ENCODE results near the gene UBE2Z.
"Not testable (repeated sequence)": the region's sequence is repeated elsewhere in the genome, so short reads cannot be mapped to it uniquely, and the experiment has no call there.

Gene UBE2Z

DNA sequence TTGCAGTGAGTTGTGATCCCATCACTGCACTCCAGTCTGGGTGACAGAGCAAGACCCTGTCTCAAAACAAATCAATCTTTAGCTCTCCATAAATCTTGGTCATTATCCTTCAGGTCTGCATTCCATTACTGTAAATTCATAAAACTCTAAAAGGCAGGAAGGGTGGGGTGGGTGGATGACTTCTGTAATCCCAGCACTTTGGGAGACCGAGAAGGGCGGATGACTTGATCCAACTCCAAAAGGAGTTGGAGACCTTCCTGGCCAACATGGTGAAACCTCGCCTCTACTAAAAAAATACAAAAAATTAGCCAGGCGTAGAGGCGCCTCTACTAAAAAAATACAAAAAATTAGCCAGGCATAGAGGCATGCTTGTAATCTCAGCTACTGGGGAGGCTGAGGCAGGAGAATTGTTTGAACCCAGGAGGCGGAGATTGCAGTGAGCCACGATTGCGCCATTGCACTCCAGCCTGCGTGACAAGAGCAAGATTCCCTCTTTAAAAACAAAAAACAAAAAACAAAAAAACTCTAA is 2.2 kb upstream of the UBE2Z start:
- no peak for DNase-seq

- DNase-seq: no peak
Measured at GRCh38 chr17:48907713-48908046, 527 bp upstream of the UBE2Z start.

- peak; percentile 63 to 89 for DNase-seq
Measured at GRCh38 chr17:48908853-48909394, 717 bp downstream of the UBE2Z start.

DNA sequence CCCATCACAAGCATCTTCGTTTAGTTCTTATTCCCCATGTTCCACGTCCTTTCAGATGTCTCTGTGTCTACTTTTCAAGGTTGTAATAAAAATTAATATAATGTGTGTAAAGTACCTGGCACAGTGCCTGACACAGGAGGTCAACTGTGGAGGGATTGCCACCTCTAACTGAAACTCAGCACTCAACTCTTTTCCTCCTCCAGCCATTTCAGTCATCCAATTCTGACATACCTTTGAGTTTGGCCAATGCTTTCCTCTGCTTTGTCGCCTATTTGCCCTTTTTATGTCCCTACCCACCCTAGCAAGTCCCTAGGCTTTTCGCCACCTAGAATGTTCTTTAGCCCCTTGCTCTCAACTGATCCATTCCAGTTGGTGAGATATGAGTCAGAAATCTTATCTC is 1.6 kb downstream of the UBE2Z start:
- no peak for DNase-seq

GRCh38 chr17:48910370-48910769 is 2.2 kb downstream of the UBE2Z start:
- DNase-seq: no peak

DNA sequence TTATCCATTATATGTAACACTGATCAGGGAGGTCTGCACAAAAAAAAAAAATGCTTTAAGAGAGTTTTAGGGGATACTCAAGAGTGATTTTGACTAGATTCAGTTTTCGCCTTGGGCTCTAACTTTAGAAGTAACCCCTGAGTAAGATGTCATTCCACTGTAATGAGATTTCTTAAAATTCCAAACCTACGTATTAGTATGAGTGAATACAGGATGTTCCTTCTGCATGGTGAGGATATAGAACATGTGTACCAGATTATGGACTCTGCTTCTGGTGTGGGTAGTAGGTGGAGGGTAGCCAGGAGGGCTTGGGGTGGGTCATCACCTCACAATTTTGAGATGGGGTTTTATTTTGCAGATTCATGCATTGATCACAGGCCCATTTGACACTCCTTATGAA is 4.3 kb downstream of the UBE2Z start:
- DNase-seq: no peak

GRCh38 chr17:48915459-48916282 is 7.5 kb downstream of the UBE2Z start:
- no peak for DNase-seq

- DNase-seq: no peak
Measured at GRCh38 chr17:48925251-48925990, 17.2 kb downstream of the UBE2Z start.

GRCh38 chr17:48925991-48926342 is 17.8 kb downstream of the UBE2Z start:
- DNase-seq: no peak

DNA sequence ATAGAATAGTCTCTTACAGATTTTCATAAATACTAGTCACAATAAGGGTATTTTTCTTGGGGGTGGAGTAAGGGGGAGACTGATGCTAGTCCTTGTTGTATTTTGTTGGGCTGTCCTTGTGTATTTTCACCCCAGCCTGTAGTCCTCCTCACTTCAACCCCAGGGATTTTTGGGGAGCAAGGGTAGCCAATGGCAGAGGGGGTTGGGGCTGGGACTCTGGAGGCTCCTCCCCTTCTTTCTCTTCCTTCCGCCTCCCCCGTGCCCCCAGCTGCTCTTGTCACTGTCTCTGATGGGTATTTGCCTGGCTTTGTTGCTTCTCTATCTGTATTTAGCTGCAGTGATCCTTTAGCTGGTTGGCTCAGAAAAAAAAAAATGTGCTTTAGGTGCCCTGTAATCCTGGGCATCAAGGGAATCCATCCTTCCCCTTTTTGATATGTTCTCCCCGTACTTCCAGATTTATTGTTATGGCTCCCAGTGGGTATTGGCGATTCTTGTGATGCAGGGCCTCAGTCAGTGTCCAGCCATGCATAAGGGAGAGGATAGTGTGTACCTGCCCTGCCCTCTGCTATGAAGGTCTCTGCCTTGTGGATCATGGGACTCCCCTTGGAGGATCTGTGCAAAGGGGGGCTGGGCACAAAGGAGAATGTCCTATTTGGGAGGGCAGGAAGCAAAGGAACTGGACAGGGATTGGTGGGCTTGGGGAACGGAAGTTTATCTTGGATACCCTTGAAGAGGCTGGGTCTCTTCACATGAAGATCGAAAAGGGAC is 20.0 kb downstream of the UBE2Z start:
- DNase-seq: no peak

GRCh38 chr17:48928876-48929811 is 20.9 kb downstream of the UBE2Z start:
- DNase-seq: no peak

GRCh38 chr17:48929812-48930165 is 21.6 kb downstream of the UBE2Z start:
- DNase-seq: no peak

DNA sequence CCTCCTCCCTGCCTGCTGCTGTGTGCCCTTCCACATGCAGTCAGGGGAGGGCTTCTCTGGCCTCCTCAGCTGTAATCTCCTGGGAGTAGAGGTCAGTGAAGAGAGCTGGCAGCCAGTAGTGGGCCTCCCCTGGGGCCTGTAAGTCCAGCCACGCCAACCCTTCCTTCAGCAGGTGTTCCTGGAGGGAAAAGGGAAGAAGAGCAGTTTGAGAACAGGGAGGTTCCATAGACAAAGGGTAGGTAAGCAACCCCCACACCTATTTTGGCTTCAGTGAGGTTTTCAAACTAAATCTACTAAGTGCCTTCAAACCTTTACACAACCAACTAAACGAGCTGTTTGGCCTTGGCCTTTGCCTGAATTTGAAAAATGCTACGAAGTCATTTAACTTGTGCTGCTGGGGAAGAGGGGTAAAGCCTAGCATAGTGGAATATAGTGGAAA is 22.2 kb downstream of the UBE2Z start:
- DNase-seq: no peak

- DNase-seq: no peak
Measured at GRCh38 chr17:48933035-48933434, 24.8 kb downstream of the UBE2Z start.

DNA sequence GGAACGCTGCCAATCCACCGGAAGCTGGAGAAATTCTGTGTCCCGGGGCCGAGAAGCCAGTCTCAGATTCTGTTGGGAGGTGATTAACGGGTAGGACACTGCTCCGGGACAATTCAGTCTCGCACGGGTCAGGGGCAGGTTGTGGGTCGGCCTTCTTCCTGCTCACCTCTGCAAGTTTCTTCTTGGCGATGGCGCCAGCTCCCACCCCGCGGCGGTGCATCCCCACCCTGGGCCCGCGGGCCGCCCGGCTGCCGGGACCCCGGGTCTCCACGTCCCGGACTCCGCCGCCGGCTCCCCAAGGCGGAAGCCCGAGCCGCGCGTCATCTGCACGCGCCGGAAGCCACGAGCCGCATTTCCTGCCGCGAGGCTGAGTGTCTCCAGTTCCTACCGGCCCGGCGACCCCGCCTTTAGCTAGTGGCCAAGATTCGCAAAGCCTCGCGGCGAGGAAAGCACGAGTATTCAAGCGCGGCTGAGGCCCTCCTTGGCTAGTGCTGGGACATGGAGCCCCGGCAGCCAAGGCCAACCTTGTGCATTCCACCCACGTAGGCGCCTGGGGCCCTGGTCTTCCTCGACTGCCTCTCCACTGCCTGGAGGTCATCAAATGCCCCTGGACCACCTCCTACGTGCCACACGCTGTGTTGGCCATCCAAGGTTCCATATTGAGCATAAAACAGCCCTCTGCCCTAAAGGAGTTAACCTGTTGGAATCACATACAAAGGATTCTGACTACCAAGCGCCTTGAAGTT is 36.5 kb downstream of the UBE2Z start, which contains the start of gene SNF8:
Gene SNF8 (minus strand): TSS at position 328 of the 746 bp plus-strand sequence. CDS start 108 bp downstream, at position 220.
- DNase-seq: peak; percentile 87 to 91

- DNase-seq: not testable (repeated sequence)
Measured at GRCh38 chr17:48945261-48945651, 37.0 kb downstream of the UBE2Z start.

DNA sequence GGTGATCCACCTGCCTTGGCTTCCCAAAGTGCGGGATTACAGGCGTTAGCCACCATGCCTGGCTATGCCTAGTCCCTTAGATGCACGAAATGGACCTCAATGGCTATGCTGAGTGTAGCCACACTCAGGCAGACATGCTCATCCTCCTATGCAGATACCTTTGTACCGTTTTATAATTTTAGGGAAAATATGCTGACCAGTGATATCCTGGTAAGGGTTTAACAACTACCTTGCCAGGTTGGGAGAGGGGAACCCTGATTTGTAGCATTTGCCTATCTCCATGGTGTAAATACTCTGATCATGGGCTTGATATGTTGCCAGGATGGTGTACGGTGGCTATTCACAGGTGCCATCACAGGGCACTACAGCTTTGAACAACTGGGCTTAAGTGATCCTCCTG is 43.4 kb downstream of the UBE2Z start:
- DNase-seq: no peak

GRCh38 chr17:48952904-48953303 is 44.7 kb downstream of the UBE2Z start:
- no peak for DNase-seq

GRCh38 chr17:48954300-48954755 is 46.1 kb downstream of the UBE2Z start:
- peak; percentile 58 to 65 for DNase-seq

- no peak for DNase-seq
Measured at GRCh38 chr17:48960834-48961515, 52.8 kb downstream of the UBE2Z start.
